Measurements from ENCODE around the gene SMCR8.

DNA sequence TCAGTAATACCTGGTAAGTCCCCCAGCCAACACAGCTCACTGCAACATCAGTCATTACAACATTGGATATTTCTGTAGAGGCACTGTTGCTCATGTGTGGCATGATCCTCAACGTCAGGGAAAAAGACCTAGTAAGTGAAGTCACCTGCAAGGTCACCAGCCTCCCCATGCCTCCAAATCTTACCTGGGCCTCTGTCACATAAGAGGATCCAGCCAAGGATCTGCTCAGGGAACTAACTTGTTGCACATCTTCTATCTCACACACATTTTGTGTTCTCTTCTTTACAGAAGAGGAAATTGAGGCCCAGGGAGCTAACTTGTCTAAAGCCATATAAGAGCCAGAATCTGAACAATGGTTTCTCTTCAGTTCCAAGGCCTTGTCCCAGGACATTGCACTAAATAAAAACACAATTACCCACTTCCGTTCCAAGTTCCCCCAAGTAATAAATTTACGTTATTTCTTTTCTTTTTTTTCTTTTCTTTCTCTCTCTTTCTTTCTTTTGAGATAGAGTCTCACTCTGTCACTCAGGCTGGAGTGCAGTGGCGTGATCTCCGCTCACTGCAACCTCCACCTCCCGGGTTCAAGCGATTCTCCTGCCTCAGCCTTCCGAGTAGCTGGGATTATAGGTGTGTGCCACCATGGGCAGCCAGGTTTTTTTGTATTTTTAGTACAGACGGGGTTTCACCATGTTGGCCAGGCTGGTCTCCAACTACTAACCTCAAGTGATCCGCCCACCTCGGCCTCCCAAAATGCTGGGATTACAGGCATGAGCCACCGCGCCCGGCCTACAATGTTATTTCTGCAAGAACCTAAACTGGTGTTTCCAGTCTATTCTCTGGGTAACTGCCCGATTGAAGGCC lies 47.0 kb downstream of the SMCR8 start:
- TF ChIP-seq, protein P1, sequence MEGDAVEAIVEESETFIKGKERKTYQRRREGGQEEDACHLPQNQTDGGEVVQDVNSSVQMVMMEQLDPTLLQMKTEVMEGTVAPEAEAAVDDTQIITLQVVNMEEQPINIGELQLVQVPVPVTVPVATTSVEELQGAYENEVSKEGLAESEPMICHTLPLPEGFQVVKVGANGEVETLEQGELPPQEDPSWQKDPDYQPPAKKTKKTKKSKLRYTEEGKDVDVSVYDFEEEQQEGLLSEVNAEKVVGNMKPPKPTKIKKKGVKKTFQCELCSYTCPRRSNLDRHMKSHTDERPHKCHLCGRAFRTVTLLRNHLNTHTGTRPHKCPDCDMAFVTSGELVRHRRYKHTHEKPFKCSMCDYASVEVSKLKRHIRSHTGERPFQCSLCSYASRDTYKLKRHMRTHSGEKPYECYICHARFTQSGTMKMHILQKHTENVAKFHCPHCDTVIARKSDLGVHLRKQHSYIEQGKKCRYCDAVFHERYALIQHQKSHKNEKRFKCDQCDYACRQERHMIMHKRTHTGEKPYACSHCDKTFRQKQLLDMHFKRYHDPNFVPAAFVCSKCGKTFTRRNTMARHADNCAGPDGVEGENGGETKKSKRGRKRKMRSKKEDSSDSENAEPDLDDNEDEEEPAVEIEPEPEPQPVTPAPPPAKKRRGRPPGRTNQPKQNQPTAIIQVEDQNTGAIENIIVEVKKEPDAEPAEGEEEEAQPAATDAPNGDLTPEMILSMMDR (IDR thresholded peaks at IDR 0.05; ENCODE audit: insufficient read depth, low read depth, low read length), result no peak
- TF ChIP-seq EZH2 (IDR thresholded peaks at IDR 0.05; ENCODE audit: insufficient read depth, low read length), result no peak
